Vagina (tissue), 2 donors: Measurements from ENCODE around the gene SUPT20HL1. TPM values are rescaled to one million over a fixed set of nuclear protein-coding genes. Genes with fewer than 3 reads are reported as not detected.
"Not testable (repeated sequence)": the region's sequence is repeated elsewhere in the genome, so short reads cannot be mapped to it uniquely, and the experiment has no call there.

Source experiments
- DNase-seq, 2 donors: peaks; one replicate each; pipeline ENCODE4 v3.0.0-alpha.2; 2017; ENCODE audit errors: extremely low spot score in 2 of 2
- H3K27ac ChIP-seq: fragments of 200-600 bp; sonication (generic); one replicate; pipeline ENCODE4 v1.5.1; 2019
- H3K27me3 ChIP-seq: fragments of 200-600 bp; sonication (generic); one replicate; pipeline ENCODE4 v1.5.1; 2019
- H3K36me3 ChIP-seq, 2 donors: fragments of 200-600 bp; sonication (generic); one replicate each; pipeline ENCODE4 v1.5.1; 2017 to 2019
- H3K4me1 ChIP-seq: fragments of 200-600 bp; sonication (generic); one replicate; pipeline ENCODE4 v1.5.1; 2019
- H3K4me3 ChIP-seq, 2 donors: fragments of 200-600 bp; sonication (generic); 1 replicate in 1 of 2; 2 replicates in 1 of 2; pipeline ENCODE4 v1.5.1; 2016 to 2019
- H3K9me3 ChIP-seq: fragments of 200-600 bp; sonication (generic); one replicate; pipeline ENCODE4 v1.5.1; 2019
- POLR2A ChIP-seq, 2 donors: fragments of 450-650 bp; IDR thresholded peaks; one replicate each; pipeline ENCODE4 v1.6.1; 2017; ENCODE audit warnings: antibody characterized with exemption in 2 of 2, mild to moderate bottlenecking in 2 of 2, moderate library complexity in 2 of 2
- POLR2AphosphoS5 ChIP-seq, 2 donors: sonication (generic); formaldehyde crosslinking; IDR thresholded peaks; one replicate each; pipeline ENCODE4 v1.9.0; 2017; ENCODE audit warnings: antibody characterized with exemption in 2 of 2, mild to moderate bottlenecking in 2 of 2, low read depth in 1 of 2; ENCODE audit not compliant: insufficient read depth in 1 of 2
- intact Hi-C: fragments of 100-400 bp; cut with DNase I; formaldehyde crosslinking; loops from one replicate; pipeline ENCODE4 v1.15.1; 2023
- total RNA-seq: library from RNA; depleted of rRNA; stranded (reverse); fragments of >200 nt; gene quantifications from one replicate; pipeline ENCODE4 v1.2.3, GENCODE V29; 2016
- TF ChIP-seq, protein P1 (sequence below), 3 experiments: fragments of 450-650 bp in 2 of 3; fragments of 200-600 bp in 1 of 3; sonication (generic) in 1 of 3; IDR thresholded peaks; one replicate each; pipeline ENCODE4 v1.5.1; 2017 to 2019; ENCODE audit warnings: antibody characterized with exemption in 3 of 3, mild to moderate bottlenecking in 2 of 3, moderate library complexity in 2 of 3

SUPT20HL1 gene
- total RNA-seq, 1 donor from 2014 or later: not detected

DNA sequence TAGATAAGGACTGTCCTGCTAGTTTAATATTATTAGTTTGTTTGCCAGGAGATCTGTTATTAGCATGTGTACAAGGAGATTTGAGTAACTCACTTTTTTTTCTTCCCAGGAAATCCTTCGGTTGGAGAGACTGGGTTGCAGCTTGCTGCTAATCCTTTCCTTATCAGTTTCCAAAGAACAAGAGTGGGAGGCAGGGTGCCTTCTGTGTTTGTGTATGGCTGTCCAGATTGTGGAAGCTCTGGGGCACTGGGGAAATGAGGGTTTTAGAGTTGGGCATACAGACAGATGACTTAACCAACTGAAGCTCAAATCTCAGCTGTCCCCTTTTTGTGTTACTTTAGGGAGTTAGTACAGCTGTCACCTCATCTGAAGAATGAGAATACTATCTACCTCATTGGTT lies 12.6 kb upstream of the SUPT20HL1 start:
- Histone ChIP-seq H3K9me3 (no peaks in the 10 kb centered on the region), H3K27ac (no peak overlapping the region), H3K4me1 (no peaks in the 10 kb centered on the region), H3K36me3 (no peaks in the 10 kb centered on the region), H3K4me3 (no peak overlapping the region), H3K27me3 (no peaks in the 10 kb centered on the region)
- TF ChIP-seq, protein P1, sequence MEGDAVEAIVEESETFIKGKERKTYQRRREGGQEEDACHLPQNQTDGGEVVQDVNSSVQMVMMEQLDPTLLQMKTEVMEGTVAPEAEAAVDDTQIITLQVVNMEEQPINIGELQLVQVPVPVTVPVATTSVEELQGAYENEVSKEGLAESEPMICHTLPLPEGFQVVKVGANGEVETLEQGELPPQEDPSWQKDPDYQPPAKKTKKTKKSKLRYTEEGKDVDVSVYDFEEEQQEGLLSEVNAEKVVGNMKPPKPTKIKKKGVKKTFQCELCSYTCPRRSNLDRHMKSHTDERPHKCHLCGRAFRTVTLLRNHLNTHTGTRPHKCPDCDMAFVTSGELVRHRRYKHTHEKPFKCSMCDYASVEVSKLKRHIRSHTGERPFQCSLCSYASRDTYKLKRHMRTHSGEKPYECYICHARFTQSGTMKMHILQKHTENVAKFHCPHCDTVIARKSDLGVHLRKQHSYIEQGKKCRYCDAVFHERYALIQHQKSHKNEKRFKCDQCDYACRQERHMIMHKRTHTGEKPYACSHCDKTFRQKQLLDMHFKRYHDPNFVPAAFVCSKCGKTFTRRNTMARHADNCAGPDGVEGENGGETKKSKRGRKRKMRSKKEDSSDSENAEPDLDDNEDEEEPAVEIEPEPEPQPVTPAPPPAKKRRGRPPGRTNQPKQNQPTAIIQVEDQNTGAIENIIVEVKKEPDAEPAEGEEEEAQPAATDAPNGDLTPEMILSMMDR (IDR thresholded peaks at IDR 0.05): no peak
- no peak for TF ChIP-seq POLR2A (IDR thresholded peaks at IDR 0.05)
- TF ChIP-seq POLR2AphosphoS5 (IDR thresholded peaks at IDR 0.05; ENCODE audit: insufficient read depth in 1 of 2, low read depth in 1 of 2): no peak
- intact Hi-C loops: no loop called here
- DNase-seq: no peak

DNA sequence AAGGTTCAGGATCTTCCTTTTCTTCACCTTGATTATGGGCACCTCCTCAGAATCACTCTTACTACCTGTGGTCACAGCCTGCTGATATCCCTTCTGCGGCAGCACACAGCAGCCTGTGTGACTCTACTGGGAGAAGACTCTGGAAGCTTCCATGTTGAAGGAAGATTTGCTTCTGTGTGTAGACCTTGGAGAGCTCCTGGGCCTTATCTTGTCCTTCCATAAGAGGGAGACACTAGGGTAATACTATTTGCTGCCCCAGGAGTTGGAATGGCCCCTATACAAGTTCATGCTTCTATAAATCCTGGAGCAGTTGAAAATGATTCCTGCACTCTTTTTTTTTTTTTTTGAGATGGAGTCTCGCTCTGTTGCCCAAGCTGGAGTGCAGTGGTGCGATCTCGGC lies 10.2 kb upstream of the SUPT20HL1 start:
- no peaks in the 10 kb centered on the region for H3K27me3 ChIP-seq
- H3K36me3 ChIP-seq: no peaks in the 10 kb centered on the region
- intact Hi-C loops: no loop called here
- H3K27ac ChIP-seq: no peak overlapping the region
- no peaks in the 10 kb centered on the region for H3K4me1 ChIP-seq
- TF ChIP-seq POLR2AphosphoS5 (IDR thresholded peaks at IDR 0.05; ENCODE audit: insufficient read depth in 1 of 2, low read depth in 1 of 2): no peak
- TF ChIP-seq POLR2A (IDR thresholded peaks at IDR 0.05): no peak
- TF ChIP-seq, protein P1 (IDR thresholded peaks at IDR 0.05): no peak
- H3K4me3 ChIP-seq: no peak overlapping the region
- no peaks in the 10 kb centered on the region for H3K9me3 ChIP-seq
- DNase-seq: no peak

DNA sequence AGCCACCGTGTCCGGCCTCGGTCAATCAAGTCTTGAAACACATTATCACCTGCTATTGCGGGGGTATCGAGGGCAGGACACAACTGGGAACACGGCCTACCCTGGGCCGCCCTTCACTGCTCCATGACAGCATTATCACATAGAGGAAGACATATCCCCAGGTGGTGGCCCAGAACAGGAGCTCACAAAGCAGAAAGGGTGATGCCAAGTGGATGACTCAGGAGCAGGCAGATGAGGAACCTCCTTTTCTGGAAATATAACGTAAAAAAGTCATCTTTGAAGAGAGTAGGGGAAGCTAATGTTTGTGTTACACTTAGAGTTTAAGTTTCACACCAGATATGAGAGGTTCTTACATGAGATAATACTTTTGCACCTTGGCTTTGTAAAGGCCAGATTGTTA lies 5.3 kb upstream of the SUPT20HL1 start:
- no peaks in the 10 kb centered on the region for H3K27me3 ChIP-seq
- TF ChIP-seq, protein P1 (IDR thresholded peaks at IDR 0.05): no peak
- no peak for TF ChIP-seq POLR2A (IDR thresholded peaks at IDR 0.05)
- no peak for TF ChIP-seq POLR2AphosphoS5 (IDR thresholded peaks at IDR 0.05; ENCODE audit: insufficient read depth in 1 of 2, low read depth in 1 of 2)
- intact Hi-C loops: no loop called here
- H3K4me3 ChIP-seq: no peak overlapping the region
- H3K27ac ChIP-seq: no peak overlapping the region
- H3K36me3 ChIP-seq: no peaks in the 10 kb centered on the region
- H3K9me3 ChIP-seq: no peaks in the 10 kb centered on the region
- no peak for DNase-seq
- no peaks in the 10 kb centered on the region for H3K4me1 ChIP-seq

DNA sequence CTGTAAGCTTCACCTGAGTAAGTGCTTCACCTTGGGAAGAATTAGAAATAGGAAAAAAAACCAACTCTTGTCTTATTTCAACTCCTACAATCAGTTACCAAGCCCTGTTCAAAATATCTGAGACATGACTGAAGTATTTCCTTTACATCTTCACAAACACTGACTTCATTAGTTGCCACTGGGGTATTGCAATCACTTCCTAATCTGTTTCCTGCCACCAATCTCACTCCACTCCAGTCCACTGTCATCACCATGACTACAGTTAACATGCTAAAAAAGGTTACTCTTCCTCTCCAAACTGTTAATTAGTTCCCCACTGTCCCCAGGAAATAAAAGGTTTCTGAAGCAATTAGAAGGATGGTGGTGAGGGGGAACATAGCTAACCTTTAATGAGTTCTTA lies 3.3 kb upstream of the SUPT20HL1 start:
- Histone ChIP-seq H3K4me1 (no peaks in the 10 kb centered on the region), H3K36me3 (no peaks in the 10 kb centered on the region), H3K27me3 (no peaks in the 10 kb centered on the region), H3K9me3 (no peaks in the 10 kb centered on the region), H3K27ac (no peak overlapping the region), H3K4me3 (no peak overlapping the region)
- intact Hi-C loops: no loop called here
- TF ChIP-seq, protein P1 (IDR thresholded peaks at IDR 0.05): no peak
- no peak for TF ChIP-seq POLR2A (IDR thresholded peaks at IDR 0.05)
- no peak for TF ChIP-seq POLR2AphosphoS5 (IDR thresholded peaks at IDR 0.05; ENCODE audit: insufficient read depth in 1 of 2, low read depth in 1 of 2)
- no peak for DNase-seq

DNA sequence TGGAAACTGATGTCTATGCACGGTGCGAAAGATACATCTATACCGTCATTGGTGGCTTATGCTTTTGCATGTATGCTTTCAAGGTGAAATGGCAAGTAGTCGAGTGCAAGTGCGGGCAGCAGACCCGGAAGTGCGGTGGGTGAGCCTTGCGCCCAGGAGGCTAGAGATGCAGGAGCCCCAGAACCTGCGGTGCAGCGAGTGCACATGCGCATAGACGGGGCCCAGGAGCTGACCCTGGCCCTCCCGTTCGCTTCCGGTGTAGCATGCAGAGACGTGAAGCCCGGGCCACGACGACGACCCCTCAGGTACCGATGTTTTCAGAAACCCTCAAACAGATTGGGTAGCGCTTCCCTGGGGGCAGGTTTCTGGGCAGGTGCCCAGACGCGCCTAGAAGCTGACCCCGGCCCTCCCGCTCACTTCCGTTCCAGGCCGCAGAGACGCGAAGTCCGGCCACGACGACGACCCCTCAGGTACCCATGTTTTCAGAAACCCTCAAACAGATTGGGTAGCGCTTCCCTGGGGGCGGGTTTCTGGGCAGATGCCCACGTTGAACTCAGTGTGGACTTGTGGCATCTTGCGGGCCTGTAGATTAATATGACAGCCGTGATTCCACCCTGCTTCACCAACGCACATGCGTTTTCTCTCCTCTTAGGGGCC lies 1.8 kb downstream of the SUPT20HL1 start:
- H3K9me3 ChIP-seq, H3K4me3 ChIP-seq, DNase-seq, H3K36me3 ChIP-seq, H3K27ac ChIP-seq, H3K27me3 ChIP-seq, H3K4me1 ChIP-seq, intact Hi-C loops: not testable (repeated sequence)

DNA sequence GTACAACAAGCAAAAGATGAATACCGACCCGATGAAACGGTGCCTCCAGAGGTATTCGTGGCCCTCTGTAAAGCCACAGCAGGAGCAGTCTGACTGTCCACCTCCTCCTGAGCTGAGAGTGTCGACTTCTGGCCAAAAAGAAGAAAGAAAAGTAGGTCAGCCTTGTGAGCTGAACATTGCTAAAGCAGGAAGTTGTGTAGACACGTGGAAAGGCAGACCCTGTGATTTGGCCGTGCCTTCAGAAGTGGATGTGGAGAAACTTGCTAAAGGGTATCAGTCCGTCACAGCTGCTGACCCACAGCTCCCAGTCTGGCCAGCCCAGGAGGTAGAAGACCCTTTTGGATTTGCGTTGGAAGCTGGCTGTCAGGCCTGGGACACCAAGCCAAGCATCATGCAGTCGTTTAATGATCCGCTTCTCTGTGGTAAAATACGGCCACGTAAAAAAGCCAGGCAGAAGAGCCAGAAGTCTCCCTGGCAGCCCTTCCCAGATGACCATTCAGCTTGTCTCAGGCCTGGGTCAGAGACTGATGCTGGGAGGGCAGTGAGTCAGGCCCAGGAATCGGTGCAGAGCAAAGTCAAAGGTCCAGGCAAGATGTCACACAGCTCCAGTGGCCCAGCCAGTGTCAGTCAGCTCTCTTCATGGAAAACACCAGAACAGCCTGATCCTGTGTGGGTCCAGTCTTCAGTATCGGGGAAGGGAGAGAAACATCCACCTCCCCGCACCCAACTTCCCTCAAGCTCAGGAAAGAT lies 3.2 kb downstream of the SUPT20HL1 start:
- intact Hi-C loops, H3K9me3 ChIP-seq, H3K4me3 ChIP-seq, DNase-seq, H3K27me3 ChIP-seq, H3K36me3 ChIP-seq, H3K4me1 ChIP-seq: not testable (repeated sequence)
- H3K27ac ChIP-seq: peak overlapping the region; percentile 13
